8988T (cell line): ENCODE data around the gene GABRA4.

ENCODE experiments used
- DNase-seq: peaks from one replicate; pipeline ENCODE4 v3.0.0; 2011

Gene GABRA4

GRCh38 chr4:46924789-46925529 is 68.4 kb downstream of the GABRA4 start:
- DNase-seq: no peak

GRCh38 chr4:46922205-46922604 is 71.2 kb downstream of the GABRA4 start:
- no peak for DNase-seq

- DNase-seq: no peak
Measured at GRCh38 chr4:46909078-46909477, 84.3 kb downstream of the GABRA4 start, which contains the start of gene COX7B2. Gene COX7B2, minus strand, starts transcription at chr4:46909245. Its CDS starts 174,053 bp downstream, at chr4:46735192.

- no peak for DNase-seq
Measured at GRCh38 chr4:46908148-46908547, 85.2 kb downstream of the GABRA4 start.

- DNase-seq: no peak
Measured at GRCh38 chr4:46900082-46900481, 93.3 kb downstream of the GABRA4 start.

GRCh38 chr4:46894826-46895225 is 98.6 kb downstream of the GABRA4 start:
- no peak for DNase-seq

- no peak for DNase-seq
Measured at GRCh38 chr4:46890056-46890455, 103.3 kb downstream of the GABRA4 start.

GRCh38 chr4:46889410-46889809 is 104.0 kb downstream of the GABRA4 start:
- DNase-seq: no peak

- DNase-seq: no peak
Measured at GRCh38 chr4:46886711-46887110, 106.7 kb downstream of the GABRA4 start.

- DNase-seq: no peak
Measured at GRCh38 chr4:46878641-46879040, 114.7 kb downstream of the GABRA4 start.

- no peak for DNase-seq
Measured at GRCh38 chr4:46874811-46875210, 118.6 kb downstream of the GABRA4 start.

- DNase-seq: no peak
Measured at GRCh38 chr4:46870411-46870810, 123.0 kb downstream of the GABRA4 start.
